SK-N-SH treated with all-trans-retinoic acid at 6 μM for 48 hours (cell line): ENCODE results near the gene RFNG.

Experiments
- ATAC-seq: fragments of 200-7000 bp; cut with Tn5 transposase; 3 replicates; pipeline ENCODE4 v1.9.1; 2020; ENCODE audit warnings: mild to moderate bottlenecking, moderate library complexity
- ARNTL ChIP-seq: fragments of 450-650 bp; formaldehyde crosslinking; IDR thresholded peaks from 2 replicates; pipeline ENCODE4 v1.5.0; 2020; ENCODE audit warnings: low read depth, mild to moderate bottlenecking, moderate library complexity, borderline replicate concordance
- BACH2 ChIP-seq: fragments of 250-450 bp; sonication (Bioruptor Pico); IDR thresholded peaks from 2 replicates; pipeline ENCODE4 v1.9.0; 2021; ENCODE audit warnings: mild to moderate bottlenecking, borderline replicate concordance
- CREB5 ChIP-seq: fragments of 250-450 bp; sonication (Bioruptor Pico); IDR thresholded peaks from 2 replicates; pipeline ENCODE4 v1.5.1; 2020; ENCODE audit warnings: low read depth, mild to moderate bottlenecking, moderate library complexity
- CSDC2 ChIP-seq: fragments of 250-450 bp; sonication (Bioruptor Pico); IDR thresholded peaks from 2 replicates; pipeline ENCODE4 v1.5.0; 2020; ENCODE audit warnings: mild to moderate bottlenecking, moderate library complexity
- ESRRG ChIP-seq: fragments of 250-450 bp; sonication (Bioruptor Pico); IDR thresholded peaks from 2 replicates; pipeline ENCODE4 v1.6.1; 2021; ENCODE audit warnings: mild to moderate bottlenecking
- GLIS3 ChIP-seq: fragments of 250-450 bp; sonication (Bioruptor Pico); IDR thresholded peaks from 2 replicates; pipeline ENCODE4 v1.5.0; 2020; ENCODE audit warnings: mild to moderate bottlenecking, moderate library complexity
- OSR1 ChIP-seq: fragments of 250-450 bp; sonication (Bioruptor Pico); IDR thresholded peaks from 2 replicates; pipeline ENCODE4 v1.8.0; 2022; ENCODE audit warnings: moderate library complexity, mild to moderate bottlenecking, inconsistent platforms
- PATZ1 ChIP-seq: fragments of 250-450 bp; sonication (Bioruptor Pico); IDR thresholded peaks from 2 replicates; pipeline ENCODE4 v1.8.0; 2020; ENCODE audit warnings: mild to moderate bottlenecking, moderate library complexity, borderline replicate concordance
- PPARA ChIP-seq: fragments of 250-450 bp; sonication (Bioruptor Pico); IDR thresholded peaks from 2 replicates; pipeline ENCODE4 v1.5.0; 2020; ENCODE audit warnings: mild to moderate bottlenecking, borderline replicate concordance
- RARB ChIP-seq: fragments of 250-450 bp; sonication (Bioruptor Pico); IDR thresholded peaks from 2 replicates; pipeline ENCODE4 v1.8.0; 2021; ENCODE audit warnings: mild to moderate bottlenecking, moderate library complexity
- TOX ChIP-seq: fragments of 250-450 bp; sonication (Bioruptor Pico); IDR thresholded peaks from 2 replicates; pipeline ENCODE4 v1.8.0; 2021; ENCODE audit warnings: mild to moderate bottlenecking, moderate library complexity, borderline replicate concordance
- ZC3H10 ChIP-seq: fragments of 250-450 bp; sonication (Bioruptor Pico); IDR thresholded peaks from 2 replicates; pipeline ENCODE4 v1.5.1; 2021; ENCODE audit warnings: mild to moderate bottlenecking, moderate library complexity
- ZFP3 ChIP-seq: fragments of 250-450 bp; sonication (Bioruptor Pico); IDR thresholded peaks from 2 replicates; pipeline ENCODE4 v1.5.0; 2020; ENCODE audit warnings: mild to moderate bottlenecking, moderate library complexity
- ZFP30 ChIP-seq: fragments of 450-650 bp; formaldehyde crosslinking; IDR thresholded peaks from 2 replicates; pipeline ENCODE4 v1.5.0; 2022; ENCODE audit warnings: mild to moderate bottlenecking, moderate library complexity
- ZNF565 ChIP-seq: fragments of 450-650 bp; formaldehyde crosslinking; conservative IDR thresholded peaks from 2 replicates; pipeline ENCODE4 v1.5.0; 2020; ENCODE audit warnings: low read depth, mild to moderate bottlenecking, moderate library complexity
- ZNF70 ChIP-seq: fragments of 450-650 bp; formaldehyde crosslinking; IDR thresholded peaks from 2 replicates; pipeline ENCODE4 v1.5.0; 2020; ENCODE audit warnings: mild to moderate bottlenecking, moderate library complexity
- ZNF8 ChIP-seq: fragments of 450-650 bp; formaldehyde crosslinking; IDR thresholded peaks from 2 replicates; pipeline ENCODE4 v1.5.0; 2020; ENCODE audit warnings: mild to moderate bottlenecking, moderate library complexity
- TF ChIP-seq, protein P1 (sequence below): fragments of 250-450 bp; sonication (Bioruptor Pico); IDR thresholded peaks from 2 replicates; pipeline ENCODE4 v1.8.0; 2021; ENCODE audit warnings: low read depth, mild to moderate bottlenecking, moderate library complexity, borderline replicate concordance
- TF ChIP-seq, protein P2 (sequence below): fragments of 250-450 bp; sonication (Bioruptor Pico); IDR thresholded peaks from 2 replicates; pipeline ENCODE4 v1.5.1; 2021; ENCODE audit warnings: mild to moderate bottlenecking, moderate library complexity
- TF ChIP-seq, protein P3 (sequence below): fragments of 250-450 bp; sonication (Bioruptor Pico); IDR thresholded peaks from 2 replicates; pipeline ENCODE4 v1.5.0; 2020; ENCODE audit warnings: mild to moderate bottlenecking, moderate library complexity

Gene RFNG, protein sequence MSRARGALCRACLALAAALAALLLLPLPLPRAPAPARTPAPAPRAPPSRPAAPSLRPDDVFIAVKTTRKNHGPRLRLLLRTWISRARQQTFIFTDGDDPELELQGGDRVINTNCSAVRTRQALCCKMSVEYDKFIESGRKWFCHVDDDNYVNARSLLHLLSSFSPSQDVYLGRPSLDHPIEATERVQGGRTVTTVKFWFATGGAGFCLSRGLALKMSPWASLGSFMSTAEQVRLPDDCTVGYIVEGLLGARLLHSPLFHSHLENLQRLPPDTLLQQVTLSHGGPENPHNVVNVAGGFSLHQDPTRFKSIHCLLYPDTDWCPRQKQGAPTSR

DNA sequence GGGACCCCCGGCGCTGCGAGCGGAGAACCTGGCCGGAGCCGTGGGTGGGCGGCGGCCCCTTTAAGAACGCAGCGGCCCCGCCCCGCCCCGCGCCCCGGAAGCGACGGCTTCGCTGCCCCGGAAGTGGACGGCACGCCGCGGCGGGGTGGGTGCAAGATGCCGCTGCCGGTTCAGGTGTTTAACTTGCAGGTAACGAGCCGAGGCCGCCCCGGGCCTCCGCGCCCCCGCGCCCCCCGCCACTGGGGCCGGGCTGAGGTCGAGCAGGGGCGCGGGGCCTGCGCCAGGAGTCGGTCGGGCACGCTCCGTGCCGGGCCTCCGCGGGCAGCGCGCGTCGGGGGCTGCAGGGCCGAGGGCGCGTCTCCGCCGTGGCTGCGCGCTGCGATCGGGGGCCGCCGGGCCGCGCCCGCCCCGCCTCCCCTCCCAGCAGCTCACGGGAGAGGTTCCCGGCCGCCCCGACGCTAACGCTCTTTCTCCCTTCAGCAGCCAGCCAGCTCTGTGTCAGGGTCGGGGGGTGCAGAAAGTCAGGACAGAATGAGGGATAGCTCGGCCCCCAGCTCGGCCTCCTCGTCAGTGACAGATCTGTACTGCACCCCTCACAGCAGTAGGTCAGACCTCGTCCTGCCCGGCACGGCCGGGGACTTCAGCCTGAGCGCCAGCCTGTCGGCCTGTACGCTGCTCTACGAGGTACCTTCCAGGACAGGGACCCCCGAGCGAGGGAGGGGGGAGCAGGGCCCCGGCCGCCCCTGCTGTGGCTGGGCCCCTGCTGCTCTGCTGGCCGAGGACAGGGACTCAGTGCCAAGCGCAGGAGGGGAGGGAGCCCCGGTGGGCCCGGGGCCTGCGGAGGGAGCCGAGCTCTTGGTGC is at the start of gene RFNG, which contains the start of gene GPS1:
Gene RFNG, minus strand, starts transcription at position 36 of the 862 bp plus-strand sequence. CDS start 45 bp downstream, outside the sequence.
Gene GPS1, plus strand, starts transcription at position 123 of the 862 bp plus-strand sequence. Its CDS starts 34 bp downstream, at position 157.
- peak; percentile 65 for ATAC-seq
- no peak for TF ChIP-seq ZC3H10 (CRISPR knock-in tag)

DNA sequence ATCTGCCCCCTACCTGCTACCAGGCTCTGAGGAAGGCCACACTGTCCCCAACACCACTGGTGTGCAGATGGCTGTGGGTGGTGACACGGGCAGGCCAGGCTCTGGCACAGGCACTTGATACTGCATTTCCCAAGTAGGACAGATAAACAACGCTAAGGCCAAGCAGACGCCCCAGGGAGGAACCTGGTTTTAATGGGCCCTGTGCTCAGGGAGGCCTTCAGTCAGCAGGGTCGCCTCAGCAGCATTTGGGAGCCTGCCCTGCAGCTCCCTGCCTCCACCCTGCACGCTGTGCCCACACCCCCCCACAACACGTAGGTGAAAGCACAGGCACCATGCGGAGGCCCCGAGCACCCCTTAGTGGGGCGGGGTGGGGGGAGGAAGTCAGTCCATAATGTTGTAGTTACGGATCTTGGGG is 49.7 kb upstream of the RFNG start:
- ATAC-seq: no peak
- TF ChIP-seq TOX (CRISPR knock-in tag) (no peak), RARB (CRISPR knock-in tag) (no peak), OSR1 (CRISPR knock-in tag) (no peak), ZFP30 (CRISPR knock-in tag) (no peak), ESRRG (CRISPR knock-in tag) (no peak), ZFP3 (no peak)
- TF ChIP-seq, protein P1, sequence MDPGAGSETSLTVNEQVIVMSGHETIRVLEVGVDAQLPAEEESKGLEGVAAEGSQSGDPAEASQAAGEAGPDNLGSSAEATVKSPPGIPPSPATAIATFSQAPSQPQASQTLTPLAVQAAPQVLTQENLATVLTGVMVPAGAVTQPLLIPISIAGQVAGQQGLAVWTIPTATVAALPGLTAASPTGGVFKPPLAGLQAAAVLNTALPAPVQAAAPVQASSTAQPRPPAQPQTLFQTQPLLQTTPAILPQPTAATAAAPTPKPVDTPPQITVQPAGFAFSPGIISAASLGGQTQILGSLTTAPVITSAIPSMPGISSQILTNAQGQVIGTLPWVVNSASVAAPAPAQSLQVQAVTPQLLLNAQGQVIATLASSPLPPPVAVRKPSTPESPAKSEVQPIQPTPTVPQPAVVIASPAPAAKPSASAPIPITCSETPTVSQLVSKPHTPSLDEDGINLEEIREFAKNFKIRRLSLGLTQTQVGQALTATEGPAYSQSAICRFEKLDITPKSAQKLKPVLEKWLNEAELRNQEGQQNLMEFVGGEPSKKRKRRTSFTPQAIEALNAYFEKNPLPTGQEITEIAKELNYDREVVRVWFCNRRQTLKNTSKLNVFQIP: no peak
- TF ChIP-seq, all 23 proteins: peak for 0

- ATAC-seq: no peak
- TF ChIP-seq ZNF8 (CRISPR knock-in tag) (no peak), ZFP3 (no peak), BACH2 (CRISPR knock-in tag) (no peak), CREB5 (CRISPR knock-in tag) (no peak), ESRRG (CRISPR knock-in tag) (no peak), CSDC2 (CRISPR knock-in tag) (no peak), PPARA (no peak), ARNTL (no peak), GLIS3 (CRISPR knock-in tag) (no peak), ZNF565 (no peak), TOX (CRISPR knock-in tag) (no peak)
- TF ChIP-seq, protein P2, sequence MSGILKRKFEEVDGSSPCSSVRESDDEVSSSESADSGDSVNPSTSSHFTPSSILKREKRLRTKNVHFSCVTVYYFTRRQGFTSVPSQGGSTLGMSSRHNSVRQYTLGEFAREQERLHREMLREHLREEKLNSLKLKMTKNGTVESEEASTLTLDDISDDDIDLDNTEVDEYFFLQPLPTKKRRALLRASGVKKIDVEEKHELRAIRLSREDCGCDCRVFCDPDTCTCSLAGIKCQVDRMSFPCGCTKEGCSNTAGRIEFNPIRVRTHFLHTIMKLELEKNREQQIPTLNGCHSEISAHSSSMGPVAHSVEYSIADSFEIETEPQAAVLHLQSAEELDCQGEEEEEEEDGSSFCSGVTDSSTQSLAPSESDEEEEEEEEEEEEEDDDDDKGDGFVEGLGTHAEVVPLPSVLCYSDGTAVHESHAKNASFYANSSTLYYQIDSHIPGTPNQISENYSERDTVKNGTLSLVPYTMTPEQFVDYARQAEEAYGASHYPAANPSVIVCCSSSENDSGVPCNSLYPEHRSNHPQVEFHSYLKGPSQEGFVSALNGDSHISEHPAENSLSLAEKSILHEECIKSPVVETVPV (CRISPR knock-in tag): no peak
These were observed 49.1 kb upstream of the RFNG start for GRCh38 chr17:82100502-82101298.

DNA sequence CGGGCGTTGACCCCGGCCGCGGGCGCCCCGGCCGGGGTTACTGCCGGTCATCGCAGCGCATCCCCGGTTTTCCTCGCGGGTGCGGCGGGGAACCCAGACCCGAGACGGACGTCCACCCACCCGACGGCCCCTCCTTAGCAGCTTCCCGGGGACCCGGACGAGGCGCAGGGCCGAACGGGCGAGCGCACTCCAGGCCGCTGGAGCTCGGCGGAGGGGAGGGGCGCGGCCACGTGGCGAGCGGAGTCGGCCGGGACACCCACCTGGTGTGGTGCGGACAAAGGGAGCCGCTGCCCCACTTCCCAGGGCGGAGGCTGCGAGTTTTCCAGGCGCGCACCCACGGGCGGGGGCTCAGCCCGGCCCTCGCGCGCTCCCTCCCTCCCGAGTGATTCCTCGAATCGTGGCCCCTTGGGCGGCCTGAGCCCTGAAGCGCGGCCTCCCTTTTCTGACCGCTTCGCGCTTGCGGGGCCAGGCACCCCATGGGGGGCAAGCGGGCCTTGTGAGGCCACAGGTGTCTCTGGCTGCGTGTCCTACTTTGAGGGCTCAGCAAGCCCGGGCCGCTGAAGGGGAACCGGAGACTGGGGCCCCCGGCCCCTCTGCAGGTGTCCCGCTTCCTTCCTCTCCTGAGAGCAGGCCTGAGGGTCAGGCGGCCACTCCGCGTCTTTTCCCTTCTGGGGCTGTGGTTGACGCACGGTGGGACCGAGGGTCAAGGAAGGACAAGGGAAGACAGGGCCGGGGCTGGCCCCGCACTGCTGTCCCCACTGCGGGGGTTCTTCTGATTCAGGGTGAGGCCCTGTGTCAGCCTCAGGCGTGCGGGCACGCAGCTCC is 47.5 kb upstream of the RFNG start:
- peak; percentile 19 for ATAC-seq
- TF ChIP-seq, protein P3, sequence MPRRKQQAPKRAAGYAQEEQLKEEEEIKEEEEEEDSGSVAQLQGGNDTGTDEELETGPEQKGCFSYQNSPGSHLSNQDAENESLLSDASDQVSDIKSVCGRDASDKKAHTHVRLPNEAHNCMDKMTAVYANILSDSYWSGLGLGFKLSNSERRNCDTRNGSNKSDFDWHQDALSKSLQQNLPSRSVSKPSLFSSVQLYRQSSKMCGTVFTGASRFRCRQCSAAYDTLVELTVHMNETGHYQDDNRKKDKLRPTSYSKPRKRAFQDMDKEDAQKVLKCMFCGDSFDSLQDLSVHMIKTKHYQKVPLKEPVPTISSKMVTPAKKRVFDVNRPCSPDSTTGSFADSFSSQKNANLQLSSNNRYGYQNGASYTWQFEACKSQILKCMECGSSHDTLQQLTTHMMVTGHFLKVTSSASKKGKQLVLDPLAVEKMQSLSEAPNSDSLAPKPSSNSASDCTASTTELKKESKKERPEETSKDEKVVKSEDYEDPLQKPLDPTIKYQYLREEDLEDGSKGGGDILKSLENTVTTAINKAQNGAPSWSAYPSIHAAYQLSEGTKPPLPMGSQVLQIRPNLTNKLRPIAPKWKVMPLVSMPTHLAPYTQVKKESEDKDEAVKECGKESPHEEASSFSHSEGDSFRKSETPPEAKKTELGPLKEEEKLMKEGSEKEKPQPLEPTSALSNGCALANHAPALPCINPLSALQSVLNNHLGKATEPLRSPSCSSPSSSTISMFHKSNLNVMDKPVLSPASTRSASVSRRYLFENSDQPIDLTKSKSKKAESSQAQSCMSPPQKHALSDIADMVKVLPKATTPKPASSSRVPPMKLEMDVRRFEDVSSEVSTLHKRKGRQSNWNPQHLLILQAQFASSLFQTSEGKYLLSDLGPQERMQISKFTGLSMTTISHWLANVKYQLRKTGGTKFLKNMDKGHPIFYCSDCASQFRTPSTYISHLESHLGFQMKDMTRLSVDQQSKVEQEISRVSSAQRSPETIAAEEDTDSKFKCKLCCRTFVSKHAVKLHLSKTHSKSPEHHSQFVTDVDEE (CRISPR knock-in tag): no peak
- no peak for TF ChIP-seq ZC3H10 (CRISPR knock-in tag)
- TF ChIP-seq RARB (CRISPR knock-in tag): no peak
- no peak for TF ChIP-seq ZNF70 (CRISPR knock-in tag)
- TF ChIP-seq PATZ1 (CRISPR knock-in tag): no peak
- 0 out of 2 replicates have a peak, but pooled peaks have one; percentile 17 for TF ChIP-seq GLIS3 (CRISPR knock-in tag)
- TF ChIP-seq ARNTL: no peak
- no peak for TF ChIP-seq OSR1 (CRISPR knock-in tag)
- no peak for TF ChIP-seq BACH2 (CRISPR knock-in tag)
- TF ChIP-seq, protein P1: peak; percentile 50; the same call in 1 of the 2 replicates
- TF ChIP-seq ZFP3: peak; percentile 34; the same call in 1 of the 2 replicates
- TF ChIP-seq CSDC2 (CRISPR knock-in tag): peak; percentile 60; the same call in 1 of the 2 replicates
